SH-SY5Y (cell line): Measurements from ENCODE around the gene CHCHD3.

Experiments
- GATA2 ChIP-seq: IDR thresholded peaks from 2 replicates; pipeline ENCODE4 v1.6.1; 2011; ENCODE audit warnings: mild to moderate bottlenecking, low read depth, low read length
- GATA3 ChIP-seq: IDR thresholded peaks from 2 replicates; pipeline ENCODE4 v1.6.1; 2011; ENCODE audit warnings: low read depth, mild to moderate bottlenecking, low read length, moderate library complexity

DNA sequence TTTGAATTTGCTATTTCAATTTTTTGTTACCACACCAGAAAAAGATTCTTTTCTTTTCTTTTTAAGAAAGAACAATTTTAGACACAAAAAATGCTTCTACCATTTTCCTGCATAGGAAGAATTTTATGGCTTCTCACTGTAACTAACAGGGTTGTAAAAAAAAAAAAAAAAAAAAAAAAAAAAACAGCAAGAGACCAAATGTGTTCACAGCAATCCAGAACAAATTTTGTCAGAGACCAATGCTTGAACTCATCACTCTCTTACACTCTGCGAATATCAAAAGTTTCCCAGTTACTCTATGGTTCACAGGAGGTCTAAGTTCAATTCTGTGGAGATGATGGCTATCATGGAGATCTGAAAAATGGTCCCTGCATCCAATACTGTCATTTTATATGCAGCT, 84.4 kb downstream of the CHCHD3 start:
- no peak for TF ChIP-seq GATA3
- TF ChIP-seq GATA2, result no peak
